WTC11 (cell line): ENCODE results near the gene COX6B2. TPM values are rescaled to one million over a fixed set of nuclear protein-coding genes. Genes with fewer than 3 reads are reported as not detected.
A peak's percentile ranks its signal among the peaks of the same experiment; 100 is the strongest.

Source experiments
- AFF4 ChIP-seq: sonication (generic); formaldehyde crosslinking; IDR thresholded peaks from 2 replicates; pipeline ENCODE4 v1.8.1; 2023; ENCODE audit warnings: mild to moderate bottlenecking, missing genetic modification reagents, borderline replicate concordance
- CBFB ChIP-seq: sonication (generic); formaldehyde crosslinking; IDR thresholded peaks from 2 replicates; pipeline ENCODE4 v1.8.1; 2022; ENCODE audit warnings: mild to moderate bottlenecking, low read depth, missing genetic modification reagents
- E2F4 ChIP-seq: sonication (generic); formaldehyde crosslinking; IDR thresholded peaks from 2 replicates; pipeline ENCODE4 v1.8.1; 2022; ENCODE audit warnings: low read depth, mild to moderate bottlenecking, moderate library complexity, missing genetic modification reagents, borderline replicate concordance
- ELF4 ChIP-seq: sonication (generic); formaldehyde crosslinking; IDR thresholded peaks from 2 replicates; pipeline ENCODE4 v1.8.1; 2022; ENCODE audit warnings: low read depth, mild to moderate bottlenecking, moderate library complexity, missing genetic modification reagents
- ETV6 ChIP-seq: sonication (generic); formaldehyde crosslinking; IDR thresholded peaks from 2 replicates; pipeline ENCODE4 v1.8.1; 2022; ENCODE audit warnings: mild to moderate bottlenecking, missing genetic modification reagents
- MXD4 ChIP-seq: fragments of 250-450 bp; sonication (Bioruptor Pico); IDR thresholded peaks from 2 replicates; pipeline ENCODE4 v1.8.0; 2021; ENCODE audit warnings: mild to moderate bottlenecking, moderate library complexity, borderline replicate concordance
- NFATC4 ChIP-seq: fragments of 250-450 bp; sonication (Bioruptor Pico); IDR thresholded peaks from 2 replicates; pipeline ENCODE4 v1.9.0; 2021; ENCODE audit warnings: mild to moderate bottlenecking
- NR1H2 ChIP-seq: sonication (generic); formaldehyde crosslinking; IDR thresholded peaks from 2 replicates; pipeline ENCODE4 v1.9.0; 2021; ENCODE audit warnings: mild to moderate bottlenecking, moderate library complexity, missing genetic modification reagents
- NR3C1 ChIP-seq: sonication (generic); formaldehyde crosslinking; conservative IDR thresholded peaks from 2 replicates; pipeline ENCODE4 v1.8.1; 2023; ENCODE audit warnings: low read depth, mild to moderate bottlenecking, missing genetic modification reagents
- RELA ChIP-seq: sonication (generic); formaldehyde crosslinking; IDR thresholded peaks from 2 replicates; pipeline ENCODE4 v1.8.1; 2022; ENCODE audit warnings: missing genetic modification reagents, mild to moderate bottlenecking, borderline replicate concordance
- SP1 ChIP-seq: sonication (generic); formaldehyde crosslinking; conservative IDR thresholded peaks from 2 replicates; pipeline ENCODE4 v1.8.1; 2022; ENCODE audit warnings: missing genetic modification reagents
- TP53 ChIP-seq: sonication (generic); formaldehyde crosslinking; IDR thresholded peaks from 2 replicates; pipeline ENCODE4 v1.8.1; 2023; ENCODE audit warnings: mild to moderate bottlenecking, missing genetic modification reagents
- ZBTB21 ChIP-seq: sonication (generic); formaldehyde crosslinking; IDR thresholded peaks from 2 replicates; pipeline ENCODE4 v1.8.1; 2023; ENCODE audit warnings: mild to moderate bottlenecking, missing genetic modification reagents, borderline replicate concordance
- ZNF121 ChIP-seq: sonication (generic); formaldehyde crosslinking; IDR thresholded peaks from 2 replicates; pipeline ENCODE4 v1.8.0; 2023; ENCODE audit warnings: missing genetic modification reagents
- ZNF425 ChIP-seq: fragments of 250-450 bp; sonication (Bioruptor Pico); conservative IDR thresholded peaks from 2 replicates; pipeline ENCODE4 v1.9.0; 2021; ENCODE audit warnings: mild to moderate bottlenecking
- total RNA-seq: library from RNA; stranded (reverse); gene quantifications from 3 replicates; pipeline ENCODE4 v1.2.3, GENCODE V29; 2021
- TF ChIP-seq, protein P1 (sequence below): sonication (generic); formaldehyde crosslinking; IDR thresholded peaks from 2 replicates; pipeline ENCODE4 v1.8.0; 2022; ENCODE audit warnings: mild to moderate bottlenecking, missing genetic modification reagents
- TF ChIP-seq, protein P2 (sequence below): sonication (generic); formaldehyde crosslinking; IDR thresholded peaks from 2 replicates; pipeline ENCODE4 v1.8.0; 2022; ENCODE audit warnings: mild to moderate bottlenecking, missing genetic modification reagents
- TF ChIP-seq, protein P3 (sequence below): sonication (generic); formaldehyde crosslinking; IDR thresholded peaks from 2 replicates; pipeline ENCODE4 v1.8.0; 2022; ENCODE audit warnings: mild to moderate bottlenecking, missing genetic modification reagents
- TF ChIP-seq, protein P4 (sequence below): fragments of 250-450 bp; sonication (Bioruptor Pico); IDR thresholded peaks from 2 replicates; pipeline ENCODE4 v1.8.0; 2021; ENCODE audit warnings: mild to moderate bottlenecking
- TF ChIP-seq, protein P5 (sequence below): fragments of 250-450 bp; sonication (Bioruptor Pico); IDR thresholded peaks from 2 replicates; pipeline ENCODE4 v2.1.2; 2022; ENCODE audit warnings: mild to moderate bottlenecking, moderate library complexity
- TF ChIP-seq, protein P6 (sequence below): sonication (generic); formaldehyde crosslinking; IDR thresholded peaks from 2 replicates; pipeline ENCODE4 v1.8.1; 2023; ENCODE audit warnings: mild to moderate bottlenecking, missing genetic modification reagents

The COX6B2 gene
- total RNA-seq, 1 experiment from 2014 or later: 4.3 TPM

- TF ChIP-seq, protein P1, sequence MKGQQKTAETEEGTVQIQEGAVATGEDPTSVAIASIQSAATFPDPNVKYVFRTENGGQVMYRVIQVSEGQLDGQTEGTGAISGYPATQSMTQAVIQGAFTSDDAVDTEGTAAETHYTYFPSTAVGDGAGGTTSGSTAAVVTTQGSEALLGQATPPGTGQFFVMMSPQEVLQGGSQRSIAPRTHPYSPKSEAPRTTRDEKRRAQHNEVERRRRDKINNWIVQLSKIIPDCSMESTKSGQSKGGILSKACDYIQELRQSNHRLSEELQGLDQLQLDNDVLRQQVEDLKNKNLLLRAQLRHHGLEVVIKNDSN (CRISPR knock-in tag): no peak
- 0 out of 2 replicates have a peak, but pooled peaks have one; percentile 15 for TF ChIP-seq SP1 (CRISPR knock-in tag)
- no peak for TF ChIP-seq NFATC4
- TF ChIP-seq, protein P2, sequence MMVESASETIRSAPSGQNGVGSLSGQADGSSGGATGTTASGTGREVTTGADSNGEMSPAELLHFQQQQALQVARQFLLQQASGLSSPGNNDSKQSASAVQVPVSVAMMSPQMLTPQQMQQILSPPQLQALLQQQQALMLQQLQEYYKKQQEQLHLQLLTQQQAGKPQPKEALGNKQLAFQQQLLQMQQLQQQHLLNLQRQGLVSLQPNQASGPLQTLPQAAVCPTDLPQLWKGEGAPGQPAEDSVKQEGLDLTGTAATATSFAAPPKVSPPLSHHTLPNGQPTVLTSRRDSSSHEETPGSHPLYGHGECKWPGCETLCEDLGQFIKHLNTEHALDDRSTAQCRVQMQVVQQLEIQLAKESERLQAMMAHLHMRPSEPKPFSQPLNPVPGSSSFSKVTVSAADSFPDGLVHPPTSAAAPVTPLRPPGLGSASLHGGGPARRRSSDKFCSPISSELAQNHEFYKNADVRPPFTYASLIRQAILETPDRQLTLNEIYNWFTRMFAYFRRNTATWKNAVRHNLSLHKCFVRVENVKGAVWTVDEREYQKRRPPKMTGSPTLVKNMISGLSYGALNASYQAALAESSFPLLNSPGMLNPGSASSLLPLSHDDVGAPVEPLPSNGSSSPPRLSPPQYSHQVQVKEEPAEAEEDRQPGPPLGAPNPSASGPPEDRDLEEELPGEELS (CRISPR knock-in tag): 0 out of 2 replicates have a peak, but pooled peaks have one; percentile 46
- no peak for TF ChIP-seq ZNF425 (CRISPR knock-in tag)
- TF ChIP-seq TP53 (CRISPR knock-in tag): no peak
- no peak for TF ChIP-seq NR3C1 (CRISPR knock-in tag)
- TF ChIP-seq ZNF121 (CRISPR knock-in tag): peak; percentile 7; the same call in 1 of the 2 replicates
- no peak for TF ChIP-seq NR1H2 (CRISPR knock-in tag)
- no peak; the same call in 1 of the 2 replicates for TF ChIP-seq E2F4 (CRISPR knock-in tag)
- TF ChIP-seq RELA (CRISPR knock-in tag): no peak
- TF ChIP-seq, protein P3, sequence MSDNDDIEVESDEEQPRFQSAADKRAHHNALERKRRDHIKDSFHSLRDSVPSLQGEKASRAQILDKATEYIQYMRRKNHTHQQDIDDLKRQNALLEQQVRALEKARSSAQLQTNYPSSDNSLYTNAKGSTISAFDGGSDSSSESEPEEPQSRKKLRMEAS (CRISPR knock-in tag): peak; percentile 56; the same call in 1 of the 2 replicates
- TF ChIP-seq, protein P4, sequence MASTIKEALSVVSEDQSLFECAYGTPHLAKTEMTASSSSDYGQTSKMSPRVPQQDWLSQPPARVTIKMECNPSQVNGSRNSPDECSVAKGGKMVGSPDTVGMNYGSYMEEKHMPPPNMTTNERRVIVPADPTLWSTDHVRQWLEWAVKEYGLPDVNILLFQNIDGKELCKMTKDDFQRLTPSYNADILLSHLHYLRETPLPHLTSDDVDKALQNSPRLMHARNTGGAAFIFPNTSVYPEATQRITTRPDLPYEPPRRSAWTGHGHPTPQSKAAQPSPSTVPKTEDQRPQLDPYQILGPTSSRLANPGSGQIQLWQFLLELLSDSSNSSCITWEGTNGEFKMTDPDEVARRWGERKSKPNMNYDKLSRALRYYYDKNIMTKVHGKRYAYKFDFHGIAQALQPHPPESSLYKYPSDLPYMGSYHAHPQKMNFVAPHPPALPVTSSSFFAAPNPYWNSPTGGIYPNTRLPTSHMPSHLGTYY: no peak
- TF ChIP-seq AFF4 (CRISPR knock-in tag): no peak
- TF ChIP-seq, protein P5, sequence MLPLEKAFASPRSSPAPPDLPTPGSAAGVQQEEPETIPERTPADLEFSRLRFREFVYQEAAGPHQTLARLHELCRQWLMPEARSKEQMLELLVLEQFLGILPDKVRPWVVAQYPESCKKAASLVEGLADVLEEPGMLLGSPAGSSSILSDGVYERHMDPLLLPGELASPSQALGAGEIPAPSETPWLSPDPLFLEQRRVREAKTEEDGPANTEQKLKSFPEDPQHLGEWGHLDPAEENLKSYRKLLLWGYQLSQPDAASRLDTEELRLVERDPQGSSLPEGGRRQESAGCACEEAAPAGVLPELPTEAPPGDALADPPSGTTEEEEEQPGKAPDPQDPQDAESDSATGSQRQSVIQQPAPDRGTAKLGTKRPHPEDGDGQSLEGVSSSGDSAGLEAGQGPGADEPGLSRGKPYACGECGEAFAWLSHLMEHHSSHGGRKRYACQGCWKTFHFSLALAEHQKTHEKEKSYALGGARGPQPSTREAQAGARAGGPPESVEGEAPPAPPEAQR (CRISPR knock-in tag): no peak
- TF ChIP-seq, protein P6, sequence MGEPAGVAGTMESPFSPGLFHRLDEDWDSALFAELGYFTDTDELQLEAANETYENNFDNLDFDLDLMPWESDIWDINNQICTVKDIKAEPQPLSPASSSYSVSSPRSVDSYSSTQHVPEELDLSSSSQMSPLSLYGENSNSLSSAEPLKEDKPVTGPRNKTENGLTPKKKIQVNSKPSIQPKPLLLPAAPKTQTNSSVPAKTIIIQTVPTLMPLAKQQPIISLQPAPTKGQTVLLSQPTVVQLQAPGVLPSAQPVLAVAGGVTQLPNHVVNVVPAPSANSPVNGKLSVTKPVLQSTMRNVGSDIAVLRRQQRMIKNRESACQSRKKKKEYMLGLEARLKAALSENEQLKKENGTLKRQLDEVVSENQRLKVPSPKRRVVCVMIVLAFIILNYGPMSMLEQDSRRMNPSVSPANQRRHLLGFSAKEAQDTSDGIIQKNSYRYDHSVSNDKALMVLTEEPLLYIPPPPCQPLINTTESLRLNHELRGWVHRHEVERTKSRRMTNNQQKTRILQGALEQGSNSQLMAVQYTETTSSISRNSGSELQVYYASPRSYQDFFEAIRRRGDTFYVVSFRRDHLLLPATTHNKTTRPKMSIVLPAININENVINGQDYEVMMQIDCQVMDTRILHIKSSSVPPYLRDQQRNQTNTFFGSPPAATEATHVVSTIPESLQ (CRISPR knock-in tag): no peak
- no peak for TF ChIP-seq MXD4 (CRISPR knock-in tag)
- TF ChIP-seq ZBTB21 (CRISPR knock-in tag): no peak
- TF ChIP-seq CBFB: no peak
- TF ChIP-seq ELF4 (CRISPR knock-in tag): no peak
- 0 out of 2 replicates have a peak, but pooled peaks have one; percentile 13 for TF ChIP-seq ETV6 (CRISPR knock-in tag)
Measured at GRCh38 chr19:55377356-55378131, 23.0 kb upstream of the COX6B2 start (continued).
